ENCODE data around the gene PNLIPRP3.

PNLIPRP3 gene

GRCh38 chr10:116487522-116488430 is 60.1 kb downstream of the PNLIPRP3 start:
- Histone ChIP-seq H3K36me3 (ENCODE audit: insufficient read depth, low read length) (no peaks in the 10 kb centered on the region), H3K4me1 (ENCODE audit: insufficient read depth, low read length, severe bottlenecking) (no peaks in the 10 kb centered on the region), H3K4me3 (ENCODE audit: low read depth, low read length, poor library complexity, severe bottlenecking) (no peak overlapping the region), H3K27ac (ENCODE audit: low read depth, low read length, poor library complexity, severe bottlenecking) (no peak overlapping the region), H3K9ac (ENCODE audit: low read length) (no peak overlapping the region), H3K27me3 (ENCODE audit: insufficient read depth, low read length) (no peaks in the 10 kb centered on the region), H3K4me2 (ENCODE audit: low read length) (no peak overlapping the region), H3K9me3 (ENCODE audit: low read length) (no peaks in the 10 kb centered on the region), H3K79me2 (ENCODE audit: insufficient read depth, low read length) (no peaks in the 10 kb centered on the region), H3F3A (ENCODE audit: insufficient read depth, low read length) (no peaks in the 10 kb centered on the region), H2AFZ (ENCODE audit: low read length) (no peak overlapping the region), H3K9me2 (ENCODE audit: low read depth, low read length) (no peaks in the 10 kb centered on the region), H4K20me1 (ENCODE audit: insufficient read depth, low read length) (no peaks in the 10 kb centered on the region)
- TF ChIP-seq CTCF (IDR thresholded peaks at IDR 0.05; ENCODE audit: low read length): no peak
- no peak for TF ChIP-seq EZH2 (IDR thresholded peaks at IDR 0.05; ENCODE audit: borderline replicate concordance, low read length)

- Histone ChIP-seq H3K27me3 (ENCODE audit: insufficient read depth, low read length) (no peaks in the 10 kb centered on the region), H3K4me2 (ENCODE audit: low read length) (no peak overlapping the region), H3K79me2 (ENCODE audit: insufficient read depth, low read length) (no peaks in the 10 kb centered on the region), H3K36me3 (ENCODE audit: insufficient read depth, low read length) (no peaks in the 10 kb centered on the region), H2AFZ (ENCODE audit: low read length) (no peak overlapping the region), H4K20me1 (ENCODE audit: insufficient read depth, low read length) (no peaks in the 10 kb centered on the region), H3K27ac (ENCODE audit: low read depth, low read length, poor library complexity, severe bottlenecking) (no peak overlapping the region), H3K4me1 (ENCODE audit: insufficient read depth, low read length, severe bottlenecking) (no peaks in the 10 kb centered on the region), H3K9ac (ENCODE audit: low read length) (no peak overlapping the region), H3F3A (ENCODE audit: insufficient read depth, low read length) (no peaks in the 10 kb centered on the region), H3K9me2 (ENCODE audit: low read depth, low read length) (no peaks in the 10 kb centered on the region), H3K9me3 (ENCODE audit: low read length) (no peaks in the 10 kb centered on the region), H3K4me3 (ENCODE audit: low read depth, low read length, poor library complexity, severe bottlenecking) (no peak overlapping the region)
- no peak for TF ChIP-seq EZH2 (IDR thresholded peaks at IDR 0.05; ENCODE audit: borderline replicate concordance, low read length)
- no peak for TF ChIP-seq CTCF (IDR thresholded peaks at IDR 0.05; ENCODE audit: low read length)
Measured at GRCh38 chr10:116489460-116489859, 61.8 kb downstream of the PNLIPRP3 start.

DNA sequence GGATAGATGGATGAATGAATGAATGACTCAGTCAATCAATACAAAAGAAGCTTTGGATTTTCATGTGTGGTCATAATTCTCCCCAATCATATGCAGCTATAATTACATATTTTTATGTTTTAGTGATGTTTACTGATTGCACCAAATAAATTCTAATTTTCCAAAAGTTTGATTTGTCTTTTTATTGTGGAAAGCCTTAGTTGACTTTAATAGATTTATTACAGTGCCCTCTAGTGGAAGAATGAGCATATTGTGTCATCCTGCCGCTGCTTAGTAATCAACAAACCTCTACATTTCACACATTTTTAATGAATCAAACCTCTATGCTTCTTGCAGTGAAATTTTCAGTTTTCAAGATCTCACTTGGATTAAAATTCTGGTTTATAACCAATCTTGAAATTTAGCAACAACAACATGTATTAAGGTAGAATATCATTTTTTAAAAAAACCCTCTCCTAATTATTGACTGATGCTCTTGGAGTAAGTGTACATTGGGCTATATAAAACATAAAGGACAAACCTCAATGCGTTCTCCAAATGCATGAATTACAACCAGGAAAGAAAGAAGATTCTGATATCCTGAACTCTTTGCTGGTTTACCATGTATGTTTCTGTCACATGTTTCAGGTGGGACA is 62.5 kb downstream of the PNLIPRP3 start:
- no peaks in the 10 kb centered on the region for H3F3A ChIP-seq (ENCODE audit: insufficient read depth, low read length)
- no peaks in the 10 kb centered on the region for H3K9me3 ChIP-seq (ENCODE audit: low read length)
- no peak overlapping the region for H3K4me2 ChIP-seq (ENCODE audit: low read length)
- no peaks in the 10 kb centered on the region for H3K36me3 ChIP-seq (ENCODE audit: insufficient read depth, low read length)
- H2AFZ ChIP-seq (ENCODE audit: low read length): no peak overlapping the region
- H3K27me3 ChIP-seq (ENCODE audit: insufficient read depth, low read length): no peaks in the 10 kb centered on the region
- H4K20me1 ChIP-seq (ENCODE audit: insufficient read depth, low read length): no peaks in the 10 kb centered on the region
- no peaks in the 10 kb centered on the region for H3K4me1 ChIP-seq (ENCODE audit: insufficient read depth, low read length, severe bottlenecking)
- H3K27ac ChIP-seq (ENCODE audit: low read depth, low read length, poor library complexity, severe bottlenecking): no peak overlapping the region
- H3K4me3 ChIP-seq (ENCODE audit: low read depth, low read length, poor library complexity, severe bottlenecking): no peak overlapping the region
- no peak overlapping the region for H3K9ac ChIP-seq (ENCODE audit: low read length)
- H3K79me2 ChIP-seq (ENCODE audit: insufficient read depth, low read length): no peaks in the 10 kb centered on the region
- no peaks in the 10 kb centered on the region for H3K9me2 ChIP-seq (ENCODE audit: low read depth, low read length)
- TF ChIP-seq EZH2 (IDR thresholded peaks at IDR 0.05; ENCODE audit: borderline replicate concordance, low read length): no peak
- peak; percentile 70 for TF ChIP-seq CTCF (IDR thresholded peaks at IDR 0.05; ENCODE audit: low read length)
